ENCODE measurements around the gene ESRP2.

The ESRP2 gene

DNA sequence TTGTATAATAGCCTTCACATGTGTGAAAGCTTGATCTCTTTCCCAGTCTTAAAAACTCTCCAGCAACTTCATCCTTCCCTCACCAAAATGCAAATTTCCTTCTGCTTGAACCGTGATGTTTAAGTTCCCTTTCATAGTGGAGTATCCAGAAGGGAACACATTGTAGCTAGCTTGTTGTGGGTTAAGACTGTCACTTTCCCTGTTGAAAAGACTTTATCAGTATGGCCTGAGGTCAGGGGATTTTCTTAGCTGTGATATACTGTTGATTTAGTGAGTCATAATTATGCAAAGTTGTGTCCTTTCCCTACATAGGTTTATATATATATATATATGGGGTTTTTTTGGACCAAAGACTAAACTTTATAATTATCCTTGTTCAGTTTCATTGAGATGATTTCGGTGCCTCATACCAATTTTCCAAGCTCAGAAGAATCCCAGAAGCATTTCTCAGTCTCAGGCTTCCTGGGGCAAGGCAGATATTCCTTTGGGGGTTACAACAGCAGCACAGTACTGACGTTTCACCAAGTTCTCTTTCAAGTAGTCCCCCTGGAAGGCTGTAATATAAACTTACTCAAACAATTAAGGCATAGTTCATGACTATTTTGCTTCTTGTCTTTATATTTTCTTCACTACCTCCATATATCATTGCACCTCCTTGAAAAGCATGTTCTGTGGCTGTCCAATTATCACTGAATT lies 35.7 kb downstream of the ESRP2 start:
- no peak overlapping the region for H3K9ac ChIP-seq (ENCODE audit: low read depth, low read length)
- H3K4me3 ChIP-seq (ENCODE audit: low read length) = no peak overlapping the region
- no peaks in the 10 kb centered on the region for H3K9me3 ChIP-seq (replicated peaks; ENCODE audit: low read length)
- peaks cover 10% of the 10 kb centered on the region for H3K4me1 ChIP-seq (ENCODE audit: control insufficient read depth, insufficient read depth, low read length)
- H3K27me3 ChIP-seq (ENCODE audit: control insufficient read depth, insufficient read depth, low read length) = no peaks in the 10 kb centered on the region
- no peak overlapping the region for H3K4me2 ChIP-seq (ENCODE audit: low read length)
- H3K36me3 ChIP-seq (ENCODE audit: insufficient read depth, low read length) = no peaks in the 10 kb centered on the region

DNA sequence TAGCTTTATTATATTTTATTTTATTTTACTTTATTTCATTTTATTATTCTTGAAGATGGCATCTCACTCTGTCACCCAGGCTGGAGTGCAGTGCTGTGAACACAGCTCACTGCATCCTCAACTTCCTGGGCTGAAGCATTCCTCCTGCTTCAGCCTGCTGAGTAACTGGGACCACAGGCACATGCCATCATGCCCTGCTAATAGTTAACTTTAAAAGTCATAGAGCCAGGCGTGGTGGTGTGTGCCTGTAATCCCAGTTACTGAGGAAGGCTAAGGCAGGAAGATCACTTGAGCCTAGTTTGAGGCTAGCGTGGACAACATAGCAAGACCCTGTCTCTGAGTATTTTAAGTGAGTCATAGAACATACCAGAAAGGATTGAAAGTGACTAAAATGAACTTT lies 38.7 kb downstream of the ESRP2 start:
- Histone ChIP-seq H3K9me3 (replicated peaks; ENCODE audit: low read length) (no peaks in the 10 kb centered on the region), H3K4me3 (ENCODE audit: low read length) (no peak overlapping the region), H3K4me1 (ENCODE audit: control insufficient read depth, insufficient read depth, low read length) (peaks cover 10% of the 10 kb centered on the region), H3K27me3 (ENCODE audit: control insufficient read depth, insufficient read depth, low read length) (no peaks in the 10 kb centered on the region), H3K9ac (ENCODE audit: low read depth, low read length) (no peak overlapping the region), H3K4me2 (ENCODE audit: low read length) (no peak overlapping the region), H3K36me3 (ENCODE audit: insufficient read depth, low read length) (peaks cover 7% of the 10 kb centered on the region)

DNA sequence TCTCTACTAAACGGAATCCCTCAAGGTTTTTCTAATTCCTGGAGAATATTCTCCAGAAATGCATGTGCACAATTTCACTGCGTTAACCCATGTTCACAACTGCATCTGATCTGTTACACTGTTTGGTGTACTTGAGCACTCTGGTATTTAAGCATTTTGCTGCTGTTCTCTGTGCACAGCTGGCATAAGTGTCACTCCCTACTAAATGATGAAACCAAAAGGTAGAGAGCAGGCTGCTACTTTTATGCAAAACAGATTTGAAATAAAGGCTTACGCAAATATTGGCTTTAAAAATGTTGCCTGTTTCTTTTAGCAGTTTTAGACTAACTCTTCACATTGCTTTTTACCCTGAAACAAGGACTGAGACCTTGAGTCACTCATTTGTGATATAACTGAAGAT lies 41.7 kb downstream of the ESRP2 start:
- Histone ChIP-seq H3K27me3 (ENCODE audit: control insufficient read depth, insufficient read depth, low read length) (no peaks in the 10 kb centered on the region), H3K9ac (ENCODE audit: low read depth, low read length) (no peak overlapping the region), H3K4me1 (ENCODE audit: control insufficient read depth, insufficient read depth, low read length) (no peaks in the 10 kb centered on the region), H3K4me3 (ENCODE audit: low read length) (no peak overlapping the region), H3K36me3 (ENCODE audit: insufficient read depth, low read length) (peaks cover 21% of the 10 kb centered on the region), H3K9me3 (replicated peaks; ENCODE audit: low read length) (no peaks in the 10 kb centered on the region), H3K4me2 (ENCODE audit: low read length) (no peak overlapping the region)

GRCh38 chr16:68190736-68191510 lies 45.0 kb downstream of the ESRP2 start:
- no peaks in the 10 kb centered on the region for H3K9me3 ChIP-seq (replicated peaks; ENCODE audit: low read length)
- H3K36me3 ChIP-seq (ENCODE audit: insufficient read depth, low read length) = peaks cover 23% of the 10 kb centered on the region
- no peak overlapping the region for H3K4me2 ChIP-seq (ENCODE audit: low read length)
- no peaks in the 10 kb centered on the region for H3K27me3 ChIP-seq (ENCODE audit: control insufficient read depth, insufficient read depth, low read length)
- no peak overlapping the region for H3K9ac ChIP-seq (ENCODE audit: low read depth, low read length)
- no peak overlapping the region for H3K4me3 ChIP-seq (ENCODE audit: low read length)
- no peaks in the 10 kb centered on the region for H3K4me1 ChIP-seq (ENCODE audit: control insufficient read depth, insufficient read depth, low read length)

DNA sequence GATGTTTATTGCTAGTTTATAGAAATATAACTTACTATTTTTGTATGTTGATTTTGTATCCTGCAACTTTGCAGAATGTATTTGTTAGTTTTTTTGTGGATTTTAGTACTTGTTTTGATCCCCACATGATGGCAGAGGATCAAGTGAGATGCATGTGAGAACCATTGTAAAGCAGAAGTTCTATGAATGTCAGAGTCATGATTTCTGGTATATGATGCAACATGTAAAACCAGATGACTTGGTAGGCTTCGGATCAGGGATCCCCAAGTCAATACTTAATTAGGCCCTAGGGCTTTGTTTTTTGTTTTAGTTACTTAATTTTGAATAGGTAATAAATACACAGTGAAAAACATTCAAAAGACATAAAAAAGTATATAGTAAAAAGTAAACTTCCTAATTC lies 45.8 kb downstream of the ESRP2 start:
- no peak overlapping the region for H3K9ac ChIP-seq (ENCODE audit: low read depth, low read length)
- H3K4me2 ChIP-seq (ENCODE audit: low read length) = no peak overlapping the region
- H3K27me3 ChIP-seq (ENCODE audit: control insufficient read depth, insufficient read depth, low read length) = no peaks in the 10 kb centered on the region
- peaks cover 23% of the 10 kb centered on the region for H3K36me3 ChIP-seq (ENCODE audit: insufficient read depth, low read length)
- H3K9me3 ChIP-seq (replicated peaks; ENCODE audit: low read length) = no peaks in the 10 kb centered on the region
- H3K4me1 ChIP-seq (ENCODE audit: control insufficient read depth, insufficient read depth, low read length) = no peaks in the 10 kb centered on the region
- H3K4me3 ChIP-seq (ENCODE audit: low read length) = no peak overlapping the region

- Histone ChIP-seq H3K9ac (ENCODE audit: low read depth, low read length) (no peak overlapping the region), H3K4me3 (ENCODE audit: low read length) (no peak overlapping the region), H3K27me3 (ENCODE audit: control insufficient read depth, insufficient read depth, low read length) (no peaks in the 10 kb centered on the region), H3K9me3 (replicated peaks; ENCODE audit: low read length) (no peaks in the 10 kb centered on the region), H3K36me3 (ENCODE audit: insufficient read depth, low read length) (peaks cover 28% of the 10 kb centered on the region), H3K4me2 (ENCODE audit: low read length) (no peak overlapping the region), H3K4me1 (ENCODE audit: control insufficient read depth, insufficient read depth, low read length) (no peaks in the 10 kb centered on the region)
Measured at GRCh38 chr16:68188170-68188569, 47.8 kb downstream of the ESRP2 start.

- Histone ChIP-seq H3K4me2 (ENCODE audit: low read length) (no peak overlapping the region), H3K27me3 (ENCODE audit: control insufficient read depth, insufficient read depth, low read length) (no peaks in the 10 kb centered on the region), H3K4me1 (ENCODE audit: control insufficient read depth, insufficient read depth, low read length) (no peaks in the 10 kb centered on the region), H3K9ac (ENCODE audit: low read depth, low read length) (no peak overlapping the region), H3K9me3 (replicated peaks; ENCODE audit: low read length) (no peaks in the 10 kb centered on the region), H3K36me3 (ENCODE audit: insufficient read depth, low read length) (peaks cover 29% of the 10 kb centered on the region), H3K4me3 (ENCODE audit: low read length) (no peak overlapping the region)
Measured at GRCh38 chr16:68187505-68187904, 48.4 kb downstream of the ESRP2 start.

GRCh38 chr16:68186877-68187276 lies 49.0 kb downstream of the ESRP2 start:
- Histone ChIP-seq H3K4me3 (ENCODE audit: low read length) (no peak overlapping the region), H3K36me3 (ENCODE audit: insufficient read depth, low read length) (peaks cover 29% of the 10 kb centered on the region), H3K4me2 (ENCODE audit: low read length) (no peak overlapping the region)

DNA sequence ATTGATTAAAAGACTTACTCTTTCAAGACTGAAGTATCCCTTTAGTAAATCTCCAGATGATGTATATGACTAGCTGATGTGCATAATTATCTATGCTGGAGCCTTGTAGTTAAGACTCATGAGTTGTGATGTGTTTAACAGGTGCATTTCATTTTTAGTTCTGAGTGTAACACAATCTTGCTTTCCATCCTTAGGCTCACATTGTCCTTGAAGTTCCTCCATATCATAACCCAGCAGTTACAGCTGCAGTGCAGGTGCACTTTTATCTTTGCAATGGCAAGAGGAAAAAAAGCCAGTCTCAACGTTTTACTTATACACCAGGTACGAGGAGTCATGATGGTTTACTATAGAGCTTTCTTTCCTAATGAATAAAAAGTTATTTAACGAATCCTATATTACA lies 52.9 kb downstream of the ESRP2 start:
- Histone ChIP-seq H3K4me3 (ENCODE audit: low read length) (no peak overlapping the region), H3K9me3 (replicated peaks; ENCODE audit: low read length) (no peaks in the 10 kb centered on the region), H3K27me3 (ENCODE audit: control insufficient read depth, insufficient read depth, low read length) (no peaks in the 10 kb centered on the region), H3K4me2 (ENCODE audit: low read length) (no peak overlapping the region), H3K9ac (ENCODE audit: low read depth, low read length) (no peak overlapping the region), H3K36me3 (ENCODE audit: insufficient read depth, low read length) (peaks cover 15% of the 10 kb centered on the region), H3K4me1 (ENCODE audit: control insufficient read depth, insufficient read depth, low read length) (no peaks in the 10 kb centered on the region)

More at GRCh38 chr16:68186877-68187276, 49.0 kb downstream of the ESRP2 start:
- no peaks in the 10 kb centered on the region for H3K4me1 ChIP-seq (ENCODE audit: control insufficient read depth, insufficient read depth, low read length)
- no peak overlapping the region for H3K9ac ChIP-seq (ENCODE audit: low read depth, low read length)
- H3K9me3 ChIP-seq (replicated peaks; ENCODE audit: low read length) = no peaks in the 10 kb centered on the region
- H3K27me3 ChIP-seq (ENCODE audit: control insufficient read depth, insufficient read depth, low read length) = no peaks in the 10 kb centered on the region

- Histone ChIP-seq H3K36me3 (ENCODE audit: insufficient read depth, low read length) (peaks cover 12% of the 10 kb centered on the region), H3K4me3 (ENCODE audit: low read length) (no peak overlapping the region), H3K4me1 (ENCODE audit: control insufficient read depth, insufficient read depth, low read length) (no peaks in the 10 kb centered on the region), H3K9ac (ENCODE audit: low read depth, low read length) (no peak overlapping the region), H3K9me3 (replicated peaks; ENCODE audit: low read length) (no peaks in the 10 kb centered on the region), H3K27me3 (ENCODE audit: control insufficient read depth, insufficient read depth, low read length) (no peaks in the 10 kb centered on the region), H3K4me2 (ENCODE audit: low read length) (no peak overlapping the region)
Measured at GRCh38 chr16:68179855-68180254, 56.1 kb downstream of the ESRP2 start.

DNA sequence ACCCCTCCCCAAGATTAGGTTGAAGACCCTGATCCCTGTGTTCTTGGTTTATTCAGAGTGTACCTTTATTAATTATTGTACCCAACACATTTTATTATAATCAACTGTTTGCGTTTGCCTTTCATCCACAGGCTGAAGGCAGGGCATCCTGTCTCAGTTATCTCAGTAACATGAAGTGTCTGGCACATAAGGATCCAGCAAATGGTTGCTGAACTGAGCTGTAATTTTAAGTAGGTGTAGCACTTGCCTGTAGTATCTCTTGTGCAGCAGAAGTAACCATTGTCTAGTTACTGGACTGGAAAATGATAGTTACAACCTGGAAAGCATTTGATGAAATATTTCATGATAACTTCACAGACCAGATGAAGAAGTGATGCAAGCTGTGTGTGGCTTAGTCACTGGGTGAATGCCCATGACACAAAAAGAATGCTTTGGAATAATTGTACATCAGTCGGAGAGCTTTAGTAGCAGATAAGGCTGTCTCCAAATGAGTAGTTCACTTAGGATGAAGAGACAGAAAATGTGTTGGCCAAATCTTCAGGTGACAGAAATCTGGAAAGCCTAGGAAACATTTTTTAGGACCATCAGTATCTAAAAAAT lies 56.6 kb downstream of the ESRP2 start:
- Histone ChIP-seq H3K9ac (ENCODE audit: low read depth, low read length) (no peak overlapping the region), H3K4me2 (ENCODE audit: low read length) (no peak overlapping the region), H3K36me3 (ENCODE audit: insufficient read depth, low read length) (peaks cover 12% of the 10 kb centered on the region), H3K27me3 (ENCODE audit: control insufficient read depth, insufficient read depth, low read length) (no peaks in the 10 kb centered on the region), H3K9me3 (replicated peaks; ENCODE audit: low read length) (no peaks in the 10 kb centered on the region), H3K4me3 (ENCODE audit: low read length) (no peak overlapping the region), H3K4me1 (ENCODE audit: control insufficient read depth, insufficient read depth, low read length) (no peaks in the 10 kb centered on the region)

All from skeletal muscle satellite cell (primary cell).